ENCODE measurements around the gene MUCL3.
"Not testable (repeated sequence)": the region's sequence is repeated elsewhere in the genome, so short reads cannot be mapped to it uniquely, and the experiment has no call there.

- TF ChIP-seq, protein P1, sequence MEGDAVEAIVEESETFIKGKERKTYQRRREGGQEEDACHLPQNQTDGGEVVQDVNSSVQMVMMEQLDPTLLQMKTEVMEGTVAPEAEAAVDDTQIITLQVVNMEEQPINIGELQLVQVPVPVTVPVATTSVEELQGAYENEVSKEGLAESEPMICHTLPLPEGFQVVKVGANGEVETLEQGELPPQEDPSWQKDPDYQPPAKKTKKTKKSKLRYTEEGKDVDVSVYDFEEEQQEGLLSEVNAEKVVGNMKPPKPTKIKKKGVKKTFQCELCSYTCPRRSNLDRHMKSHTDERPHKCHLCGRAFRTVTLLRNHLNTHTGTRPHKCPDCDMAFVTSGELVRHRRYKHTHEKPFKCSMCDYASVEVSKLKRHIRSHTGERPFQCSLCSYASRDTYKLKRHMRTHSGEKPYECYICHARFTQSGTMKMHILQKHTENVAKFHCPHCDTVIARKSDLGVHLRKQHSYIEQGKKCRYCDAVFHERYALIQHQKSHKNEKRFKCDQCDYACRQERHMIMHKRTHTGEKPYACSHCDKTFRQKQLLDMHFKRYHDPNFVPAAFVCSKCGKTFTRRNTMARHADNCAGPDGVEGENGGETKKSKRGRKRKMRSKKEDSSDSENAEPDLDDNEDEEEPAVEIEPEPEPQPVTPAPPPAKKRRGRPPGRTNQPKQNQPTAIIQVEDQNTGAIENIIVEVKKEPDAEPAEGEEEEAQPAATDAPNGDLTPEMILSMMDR (conservative IDR thresholded peaks at IDR 0.05 in 1 of 2, IDR thresholded peaks at IDR 0.05 in 1 of 2; ENCODE audit: low read depth in 1 of 2, low read length in 2 of 2): not testable (repeated sequence)
- not testable (repeated sequence) for TF ChIP-seq EZH2 (IDR thresholded peaks at IDR 0.05; ENCODE audit: low read length, missing control alignments)
Observed at GRCh38 chr6:30910473-30910872, 30.3 kb upstream of the MUCL3 start.
